ENCODE measurements around the gene SEC63.

Gene SEC63

DNA sequence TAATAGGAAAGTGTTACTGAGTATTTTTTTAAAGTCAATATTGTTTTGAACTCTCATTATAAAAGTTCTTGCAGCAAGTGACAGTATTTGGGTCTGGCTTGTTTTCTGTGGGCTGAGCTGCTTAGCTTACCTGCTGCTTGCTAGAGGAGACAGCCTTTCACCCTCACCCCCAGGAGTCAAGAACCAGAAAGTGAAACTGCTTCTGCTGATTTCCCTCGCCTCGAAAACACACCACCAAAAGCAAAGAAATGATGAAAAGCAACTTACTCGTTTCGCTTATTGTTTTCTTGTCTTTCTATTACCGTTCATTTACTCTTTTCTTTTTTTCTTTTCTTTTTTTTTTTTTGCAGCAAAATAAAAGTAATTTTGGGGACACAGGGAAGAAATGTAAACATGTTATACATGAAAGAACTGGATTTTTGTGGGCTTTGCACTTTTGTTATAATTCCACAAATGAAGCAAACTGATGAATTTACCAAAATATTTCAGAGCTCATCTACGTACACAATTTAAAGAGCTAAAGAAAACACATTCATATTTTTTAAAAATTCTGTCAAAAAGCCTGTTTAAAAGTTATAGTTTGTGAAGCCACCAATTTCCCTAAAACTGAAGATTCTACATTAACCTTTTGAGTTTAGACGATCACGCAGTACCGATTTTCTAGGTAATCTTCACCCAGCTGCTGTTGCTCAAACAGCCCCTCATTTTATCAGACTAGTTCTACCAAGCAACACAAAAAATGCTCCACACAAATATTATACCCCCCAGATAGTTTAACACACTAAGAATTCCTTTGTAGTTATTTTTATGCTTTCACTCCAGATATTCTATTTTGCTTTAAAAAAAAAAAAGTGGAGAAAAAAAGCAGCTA lies 135.6 kb downstream of the SEC63 start:
- TF ChIP-seq TAF1 (IDR thresholded peaks at IDR 0.05; ENCODE audit: borderline replicate concordance, insufficient read depth, low read length) (no peak), FOXP2 (optimal IDR thresholded peaks at IDR 0.05; ENCODE audit: borderline replicate concordance, extremely low read depth, extremely low read length, insufficient read depth) (no peak), SIN3A (IDR thresholded peaks at IDR 0.05; ENCODE audit: borderline replicate concordance, insufficient read depth, low read length) (no peak), POLR2AphosphoS5 (IDR thresholded peaks at IDR 0.05; ENCODE audit: low read depth, low read length) (no peak)
- TF ChIP-seq, protein P1, sequence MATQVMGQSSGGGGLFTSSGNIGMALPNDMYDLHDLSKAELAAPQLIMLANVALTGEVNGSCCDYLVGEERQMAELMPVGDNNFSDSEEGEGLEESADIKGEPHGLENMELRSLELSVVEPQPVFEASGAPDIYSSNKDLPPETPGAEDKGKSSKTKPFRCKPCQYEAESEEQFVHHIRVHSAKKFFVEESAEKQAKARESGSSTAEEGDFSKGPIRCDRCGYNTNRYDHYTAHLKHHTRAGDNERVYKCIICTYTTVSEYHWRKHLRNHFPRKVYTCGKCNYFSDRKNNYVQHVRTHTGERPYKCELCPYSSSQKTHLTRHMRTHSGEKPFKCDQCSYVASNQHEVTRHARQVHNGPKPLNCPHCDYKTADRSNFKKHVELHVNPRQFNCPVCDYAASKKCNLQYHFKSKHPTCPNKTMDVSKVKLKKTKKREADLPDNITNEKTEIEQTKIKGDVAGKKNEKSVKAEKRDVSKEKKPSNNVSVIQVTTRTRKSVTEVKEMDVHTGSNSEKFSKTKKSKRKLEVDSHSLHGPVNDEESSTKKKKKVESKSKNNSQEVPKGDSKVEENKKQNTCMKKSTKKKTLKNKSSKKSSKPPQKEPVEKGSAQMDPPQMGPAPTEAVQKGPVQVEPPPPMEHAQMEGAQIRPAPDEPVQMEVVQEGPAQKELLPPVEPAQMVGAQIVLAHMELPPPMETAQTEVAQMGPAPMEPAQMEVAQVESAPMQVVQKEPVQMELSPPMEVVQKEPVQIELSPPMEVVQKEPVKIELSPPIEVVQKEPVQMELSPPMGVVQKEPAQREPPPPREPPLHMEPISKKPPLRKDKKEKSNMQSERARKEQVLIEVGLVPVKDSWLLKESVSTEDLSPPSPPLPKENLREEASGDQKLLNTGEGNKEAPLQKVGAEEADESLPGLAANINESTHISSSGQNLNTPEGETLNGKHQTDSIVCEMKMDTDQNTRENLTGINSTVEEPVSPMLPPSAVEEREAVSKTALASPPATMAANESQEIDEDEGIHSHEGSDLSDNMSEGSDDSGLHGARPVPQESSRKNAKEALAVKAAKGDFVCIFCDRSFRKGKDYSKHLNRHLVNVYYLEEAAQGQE (IDR thresholded peaks at IDR 0.05; ENCODE audit: insufficient read depth in 1 of 2, low read depth in 2 of 2, low read length in 2 of 2): no peak

- TF ChIP-seq TAF1 (IDR thresholded peaks at IDR 0.05; ENCODE audit: borderline replicate concordance, insufficient read depth, low read length): no peak
- no peak for TF ChIP-seq POLR2AphosphoS5 (IDR thresholded peaks at IDR 0.05; ENCODE audit: low read depth, low read length)
- no peak for TF ChIP-seq SIN3A (IDR thresholded peaks at IDR 0.05; ENCODE audit: borderline replicate concordance, insufficient read depth, low read length)
- TF ChIP-seq, protein P1 (IDR thresholded peaks at IDR 0.05; ENCODE audit: insufficient read depth in 1 of 2, low read depth in 2 of 2, low read length in 2 of 2): no peak
- TF ChIP-seq FOXP2 (optimal IDR thresholded peaks at IDR 0.05; ENCODE audit: borderline replicate concordance, extremely low read depth, extremely low read length, insufficient read depth): no peak
Observed at GRCh38 chr6:107821591-107821990, 136.4 kb downstream of the SEC63 start.

- TF ChIP-seq SIN3A (IDR thresholded peaks at IDR 0.05; ENCODE audit: borderline replicate concordance, insufficient read depth, low read length) (no peak), FOXP2 (optimal IDR thresholded peaks at IDR 0.05; ENCODE audit: borderline replicate concordance, extremely low read depth, extremely low read length, insufficient read depth) (no peak), POLR2AphosphoS5 (IDR thresholded peaks at IDR 0.05; ENCODE audit: low read depth, low read length) (no peak), TAF1 (IDR thresholded peaks at IDR 0.05; ENCODE audit: borderline replicate concordance, insufficient read depth, low read length) (no peak)
- TF ChIP-seq, protein P1 (IDR thresholded peaks at IDR 0.05; ENCODE audit: insufficient read depth in 1 of 2, low read depth in 2 of 2, low read length in 2 of 2): no peak
Observed at GRCh38 chr6:107820338-107821261, 137.4 kb downstream of the SEC63 start.

- TF ChIP-seq, protein P1 (IDR thresholded peaks at IDR 0.05; ENCODE audit: insufficient read depth in 1 of 2, low read depth in 2 of 2, low read length in 2 of 2): no peak
- TF ChIP-seq TAF1 (IDR thresholded peaks at IDR 0.05; ENCODE audit: borderline replicate concordance, insufficient read depth, low read length): no peak
- no peak for TF ChIP-seq FOXP2 (optimal IDR thresholded peaks at IDR 0.05; ENCODE audit: borderline replicate concordance, extremely low read depth, extremely low read length, insufficient read depth)
- TF ChIP-seq POLR2AphosphoS5 (IDR thresholded peaks at IDR 0.05; ENCODE audit: low read depth, low read length): no peak
Observed at GRCh38 chr6:107819964-107820337, 138.1 kb downstream of the SEC63 start.
